HG03159 (cell line): ENCODE data around the gene NRSN2.

Experiments
- ATAC-seq: cut with Tn5 transposase; IDR thresholded peaks from one replicate; pipeline ENCODE4 v1.9.1; 2021; ENCODE audit warnings: mild to moderate bottlenecking, moderate library complexity; ENCODE audit not compliant: unreplicated experiment

The NRSN2 gene

GRCh38 chr20:396252-396618, 49.3 kb downstream of the NRSN2 start:
- ATAC-seq, result no peak

GRCh38 chr20:396619-397431, 49.9 kb downstream of the NRSN2 start:
- no peak for ATAC-seq

- ATAC-seq, result no peak
Measured at GRCh38 chr20:397432-398237, 50.7 kb downstream of the NRSN2 start.

GRCh38 chr20:399182-399707, 52.3 kb downstream of the NRSN2 start:
- ATAC-seq, result no peak

DNA sequence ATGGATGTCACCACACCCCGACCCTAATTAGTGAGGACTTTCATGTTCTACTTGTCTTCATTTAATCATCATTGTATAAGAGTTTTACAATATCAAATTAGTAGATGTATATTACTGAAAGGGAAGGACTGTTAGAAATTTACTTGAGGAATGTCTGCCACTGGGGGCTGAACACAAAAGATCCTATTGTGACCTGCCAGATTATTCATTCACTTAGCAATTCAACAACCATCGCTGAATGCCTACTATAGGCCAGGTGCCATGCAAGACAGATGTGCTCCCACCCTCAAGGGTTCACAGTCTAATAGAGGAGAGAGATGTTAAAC, 53.2 kb downstream of the NRSN2 start:
- no peak for ATAC-seq

DNA sequence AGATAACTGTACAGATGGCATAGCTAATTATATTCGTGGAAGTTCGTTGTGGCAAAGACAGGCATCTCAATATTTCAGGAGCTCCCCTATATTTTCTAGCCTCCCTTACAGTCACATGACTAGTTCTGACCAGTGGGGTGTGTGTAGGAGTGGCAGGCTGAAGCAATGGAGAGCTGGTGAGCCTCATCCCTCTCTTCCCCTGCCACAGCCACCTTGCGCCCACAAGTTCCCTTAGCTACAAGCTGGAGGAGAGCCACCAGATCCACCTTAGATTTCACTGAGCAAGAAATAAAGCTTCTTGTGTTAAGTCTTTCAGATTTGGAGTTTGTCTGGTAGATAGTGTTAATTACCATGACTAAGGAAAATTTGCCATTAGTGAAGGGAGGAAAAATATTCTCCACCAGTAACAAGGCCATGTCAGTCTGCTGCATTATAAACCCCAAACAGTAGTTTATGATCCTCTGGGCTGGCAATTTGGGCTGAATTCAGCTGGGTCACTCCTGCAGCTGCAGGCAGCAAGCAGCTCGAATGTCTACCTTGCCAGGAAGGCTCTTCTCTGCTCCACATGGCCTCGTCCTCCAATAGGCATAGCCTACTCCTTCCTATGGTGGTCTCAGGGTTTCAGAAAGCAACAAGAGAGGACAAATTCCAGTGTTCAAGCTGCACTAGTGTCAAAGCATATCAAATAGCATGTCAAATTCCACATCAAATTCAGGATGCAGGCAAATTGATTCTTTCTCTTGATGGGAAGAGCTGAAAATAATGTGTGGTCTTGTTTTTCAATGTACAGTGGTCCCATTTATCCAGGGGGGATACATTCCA, 53.8 kb downstream of the NRSN2 start:
- no peak for ATAC-seq

DNA sequence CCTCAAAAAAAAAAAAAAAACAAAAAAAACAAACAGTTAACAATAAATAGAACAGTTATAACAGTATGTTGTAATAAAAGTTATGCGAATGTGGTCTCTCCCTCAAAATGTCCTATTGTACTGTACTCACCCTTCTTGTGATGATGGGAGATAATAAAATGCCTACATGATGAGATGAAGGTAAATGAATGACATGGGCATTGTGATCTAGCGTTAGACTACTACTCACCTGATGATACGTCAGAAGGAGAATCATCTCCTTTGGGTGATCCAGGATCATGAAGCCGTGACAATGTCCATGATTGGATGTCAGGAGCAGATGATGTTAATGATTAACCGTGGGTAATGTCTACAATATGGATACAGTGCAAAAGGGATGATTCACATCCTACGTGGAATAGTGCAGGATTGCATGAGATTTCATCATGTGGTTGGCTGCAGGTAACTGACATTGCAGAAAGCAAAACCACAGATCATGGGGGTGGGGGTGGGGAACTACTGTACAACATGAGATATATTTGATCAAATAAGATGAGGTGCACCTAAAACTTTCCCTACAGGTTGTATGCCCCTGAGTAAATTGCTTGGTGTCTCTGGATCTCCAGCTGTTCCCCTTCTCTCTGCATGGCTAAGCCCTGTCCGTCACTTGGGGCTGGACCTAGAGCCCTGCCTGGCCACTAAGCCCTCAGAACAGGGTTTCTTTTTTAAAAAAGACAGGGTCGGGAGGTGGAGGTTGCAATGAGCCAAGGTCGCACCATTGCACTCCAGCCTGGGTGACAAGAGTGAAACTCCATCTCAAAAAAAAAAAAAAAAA, 55.0 kb downstream of the NRSN2 start:
- no peak for ATAC-seq

DNA sequence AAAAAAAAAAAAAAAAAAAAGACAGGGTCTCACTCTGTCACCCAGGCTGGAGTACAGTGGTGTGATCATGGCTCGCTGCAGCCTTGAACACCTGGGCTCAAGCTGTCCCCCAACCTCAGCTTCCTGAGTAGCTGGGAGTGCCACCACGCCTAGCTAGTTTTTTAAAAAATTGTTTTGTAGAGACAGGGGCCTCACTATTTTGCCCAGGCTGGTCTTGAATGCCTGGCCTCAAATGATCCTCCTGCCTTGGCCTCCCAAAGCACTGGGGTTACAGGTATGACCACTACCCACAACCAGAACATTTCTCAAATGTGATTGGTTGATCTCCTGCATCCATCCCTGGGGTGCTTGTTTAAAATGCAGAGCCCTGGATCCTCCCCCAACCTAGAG, 55.6 kb downstream of the NRSN2 start:
- ATAC-seq, result no peak

GRCh38 chr20:402898-403581, 56.1 kb downstream of the NRSN2 start:
- ATAC-seq, result no peak

DNA sequence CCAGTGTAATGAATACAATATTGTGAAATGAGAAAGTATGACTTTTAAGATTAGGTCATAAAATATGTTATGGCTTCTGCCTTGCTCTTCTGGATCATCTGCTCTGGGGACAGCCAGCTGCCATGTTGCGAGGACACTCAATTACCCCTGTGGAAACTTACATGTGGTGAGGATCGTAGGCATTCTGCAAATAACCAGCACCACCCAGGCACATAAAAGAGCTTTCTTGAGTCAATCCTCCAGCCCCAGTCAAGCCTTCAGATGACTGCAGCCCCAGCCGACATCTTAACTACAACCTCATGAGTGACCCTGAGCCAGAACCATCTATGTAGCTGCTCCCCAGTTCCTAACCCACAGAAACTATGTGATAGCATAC, 56.7 kb downstream of the NRSN2 start:
- no peak for ATAC-seq

- no peak for ATAC-seq
Measured at GRCh38 chr20:404088-404487, 57.2 kb downstream of the NRSN2 start.
